Measurements from ENCODE around the gene UBE3C. TPM values are rescaled to one million over a fixed set of nuclear protein-coding genes. Genes with fewer than 3 reads are reported as not detected.
A peak's percentile ranks its signal among the peaks of the same experiment; 100 is the strongest.

The UBE3C gene
- total and polyA plus RNA-seq, 9 of the 15 experiments (the other 6 are each of a cell fraction or from before 2014, with no cell fraction given), result 9.6 to 91.7 (median 75.4) TPM

- TF ChIP-seq ETV6 (IDR thresholded peaks at IDR 0.05; ENCODE audit: borderline replicate concordance in 1 of 2, low read depth in 2 of 2, low read length in 1 of 2) (no peak), ETV6 (CRISPR knock-in tag; IDR thresholded peaks at IDR 0.05; ENCODE audit: borderline replicate concordance) (0 out of 2 replicates have a peak, but pooled peaks have one; percentile 16), AFF4 (CRISPR knock-in tag; IDR thresholded peaks at IDR 0.05) (peak; percentile 56; the same call in 1 of the 2 replicates), HNRNPUL1 (IDR thresholded peaks at IDR 0.05; ENCODE audit: low read length) (no peak), MNT (conservative IDR thresholded peaks at IDR 0.05) (peak; percentile 60 to 65; a peak in 3 of 4 replicates), HMGXB4 (CRISPR knock-in tag; IDR thresholded peaks at IDR 0.05) (no peak; the same call in 1 of the 2 replicates), RERE (CRISPR knock-in tag; IDR thresholded peaks at IDR 0.05; ENCODE audit: borderline replicate concordance) (no peak), MAZ (CRISPR knock-in tag; conservative IDR thresholded peaks at IDR 0.05 in 1 of 2, IDR thresholded peaks at IDR 0.05 in 1 of 2) (0 out of 4 replicates have a peak, but pooled peaks of 1 of the 2 experiments have one; percentile 19), RNF2 (IDR thresholded peaks at IDR 0.05) (0 out of 2 replicates have a peak, but pooled peaks have one; percentile 0), JUN (IDR thresholded peaks at IDR 0.05; ENCODE audit: borderline replicate concordance, low read depth, low read length) (no peak), JUN (CRISPR knock-in tag; IDR thresholded peaks at IDR 0.05; ENCODE audit: borderline replicate concordance) (peak; percentile 2; the same call in 1 of the 2 replicates), TCF7L2 (IDR thresholded peaks at IDR 0.05; ENCODE audit: low read depth, low read length) (no peak)
Observed at GRCh38 chr7:157139111-157139809, 534 bp downstream of the UBE3C start (continued).

Measured in K562 (cell line).